ENCODE measurements around the gene SALL3.

GRCh38 chr18:79005653-79006052 is 26.0 kb downstream of the SALL3 start:
- TF ChIP-seq CTCF (IDR thresholded peaks at IDR 0.05) (no peak), EP300 (IDR thresholded peaks at IDR 0.05) (no peak), POLR2A (IDR thresholded peaks at IDR 0.05) (no peak)
